Hepatocyte (in vitro differentiated cells): ENCODE results near the gene TES. TPM values are rescaled to one million over a fixed set of nuclear protein-coding genes. Genes with fewer than 3 reads are reported as not detected.

Experiments used
- DNase-seq: peaks from one replicate; pipeline ENCODE4 v3.0.0-alpha.2; 2016; ENCODE audit warnings: low spot score
- H2AFZ ChIP-seq: fragments of 200-600 bp; sonication (generic); 2 replicates; pipeline ENCODE4 v1.6.0; 2016; ENCODE audit warnings: antibody characterized with exemption, mild to moderate bottlenecking
- H3K27ac ChIP-seq: fragments of 200-600 bp; sonication (generic); 2 replicates; pipeline ENCODE4 v1.5.1; 2016; ENCODE audit warnings: mild to moderate bottlenecking
- H3K27me3 ChIP-seq: fragments of 200-600 bp; sonication (generic); 2 replicates; pipeline ENCODE4 v1.6.1; 2016
- H3K36me3 ChIP-seq: fragments of 200-600 bp; sonication (generic); replicated peaks from 2 replicates; pipeline ENCODE4 v1.5.1; 2016; ENCODE audit warnings: low read depth; ENCODE audit not compliant: insufficient read depth
- H3K4me1 ChIP-seq: fragments of 200-600 bp; sonication (generic); 2 replicates; pipeline ENCODE4 v1.5.1; 2016; ENCODE audit warnings: mild to moderate bottlenecking, moderate library complexity; ENCODE audit not compliant: insufficient read depth
- H3K4me2 ChIP-seq: fragments of 200-600 bp; sonication (generic); 2 replicates; pipeline ENCODE4 v1.6.0; 2016
- H3K4me3 ChIP-seq: fragments of 200-600 bp; sonication (generic); 2 replicates; pipeline ENCODE4 v1.5.1; 2016; ENCODE audit warnings: mild to moderate bottlenecking
- H3K79me2 ChIP-seq: fragments of 200-600 bp; sonication (generic); 2 replicates; pipeline ENCODE4 v1.6.0; 2017; ENCODE audit warnings: mild to moderate bottlenecking
- H3K9me2 ChIP-seq: fragments of 200-600 bp; sonication (generic); replicated peaks from 2 replicates; pipeline ENCODE4 v1.6.0; 2017; ENCODE audit warnings: mild to moderate bottlenecking; ENCODE audit not compliant: insufficient read depth
- H3K9me3 ChIP-seq: fragments of 200-600 bp; sonication (generic); 2 replicates; pipeline ENCODE4 v1.5.1; 2016; ENCODE audit warnings: low read depth, mild to moderate bottlenecking
- H4K20me1 ChIP-seq: fragments of 200-600 bp; sonication (generic); 2 replicates; pipeline ENCODE4 v1.6.0; 2016; ENCODE audit warnings: mild to moderate bottlenecking; ENCODE audit not compliant: insufficient read depth, poor library complexity, severe bottlenecking
- CTCF ChIP-seq: fragments of 200-600 bp; sonication (generic); IDR thresholded peaks from 2 replicates; pipeline ENCODE4 v1.5.1; 2016; ENCODE audit warnings: antibody characterized with exemption, mild to moderate bottlenecking; ENCODE audit not compliant: poor library complexity
- EZH2 ChIP-seq: fragments of 200-600 bp; sonication (generic); IDR thresholded peaks from 2 replicates; pipeline ENCODE4 v1.6.1; 2016; ENCODE audit warnings: antibody characterized with exemption, mild to moderate bottlenecking, borderline replicate concordance
- EZH2phosphoT487 ChIP-seq: fragments of 200-600 bp; sonication (generic); IDR thresholded peaks from one replicate; pipeline ENCODE4 v1.6.1; 2018; ENCODE audit warnings: antibody characterized with exemption, mild to moderate bottlenecking, low read depth, moderate library complexity; ENCODE audit not compliant: unreplicated experiment, severe bottlenecking
- WGBS: methylation state at CpG from one replicate; pipeline ENCODE4 v1.1.6; 2016; ENCODE audit warnings: low lambda C conversion rate; ENCODE audit errors: missing lambda C conversion rate; 5-methylcytosine and 5-hydroxymethylcytosine counted together
- polyA plus RNA-seq: library from polyadenylated mRNA; unstranded; fragments of >200 nt; fragmentation: Nextera tagmentation; extraction: Ambion mirVana; gene quantifications from 2 replicates; pipeline ENCODE4 v1.2.1, GENCODE V29; 2016
- total RNA-seq: library from RNA; depleted of rRNA; stranded (reverse); fragments of >200 nt; gene quantifications from 2 replicates; pipeline ENCODE4 v1.2.3, GENCODE V29; 2014

The TES gene
- total and polyA plus RNA-seq, 2 experiments from 2014 or later = 83.2 to 122 TPM

GRCh38 chr7:116305485-116306408 is 95.4 kb downstream of the TES start:
- Histone ChIP-seq H3K4me2 (peak overlapping the region; percentile 5), H3K27me3 (no peaks in the 10 kb centered on the region), H3K4me1 (no peaks in the 10 kb centered on the region), H3K36me3 (no peaks in the 10 kb centered on the region), H3K4me3 (no peak overlapping the region), H3K27ac (peak overlapping the region; percentile 53), H3K9me3 (no peaks in the 10 kb centered on the region), H3K9me2 (no peaks in the 10 kb centered on the region), H2AFZ (no peak overlapping the region), H4K20me1 (no peaks in the 10 kb centered on the region), H3K79me2 (no peaks in the 10 kb centered on the region)
- 65% methylated on average over 5 of the region's 5 CpGs for WGBS
- no peak for TF ChIP-seq EZH2
- peak; percentile 47 for DNase-seq

GRCh38 chr7:116306409-116307048 is 96.2 kb downstream of the TES start:
- no peak for DNase-seq
- no peak overlapping the region for H3K4me3 ChIP-seq
- H3K9me2 ChIP-seq = no peaks in the 10 kb centered on the region
- 72% methylated on average over 2 of the region's 2 CpGs for WGBS
- H3K4me1 ChIP-seq = no peaks in the 10 kb centered on the region
- no peaks in the 10 kb centered on the region for H4K20me1 ChIP-seq
- peak overlapping the region; percentile 5 for H3K4me2 ChIP-seq
- H3K79me2 ChIP-seq = no peaks in the 10 kb centered on the region
- H3K27me3 ChIP-seq = no peaks in the 10 kb centered on the region
- no peaks in the 10 kb centered on the region for H3K36me3 ChIP-seq
- TF ChIP-seq EZH2phosphoT487 = no peak
- no peak for TF ChIP-seq EZH2
- TF ChIP-seq CTCF = no peak
- H3K9me3 ChIP-seq = no peaks in the 10 kb centered on the region
- peak overlapping the region; percentile 42 for H3K27ac ChIP-seq
- H2AFZ ChIP-seq = no peak overlapping the region

GRCh38 chr7:116307253-116307652 is 96.9 kb downstream of the TES start:
- no peaks in the 10 kb centered on the region for H4K20me1 ChIP-seq
- no peak overlapping the region for H2AFZ ChIP-seq
- no peaks in the 10 kb centered on the region for H3K9me2 ChIP-seq
- no peak overlapping the region for H3K27ac ChIP-seq
- no peak overlapping the region for H3K4me3 ChIP-seq
- H3K4me2 ChIP-seq = no peak overlapping the region
- DNase-seq = no peak
- no peaks in the 10 kb centered on the region for H3K36me3 ChIP-seq
- no peaks in the 10 kb centered on the region for H3K27me3 ChIP-seq
- H3K4me1 ChIP-seq = no peaks in the 10 kb centered on the region
- TF ChIP-seq EZH2phosphoT487 (no peak), CTCF (no peak), EZH2 (no peak)
- no peaks in the 10 kb centered on the region for H3K79me2 ChIP-seq
- H3K9me3 ChIP-seq = no peaks in the 10 kb centered on the region

Other genes starting within 250 kb of the TES start
- 34.8 and 37.0 TPM in 2 replicates for gene TFEC, start 179.8 kb upstream of the TES start, total RNA-seq
- 11.8 and 13.4 TPM in 2 replicates for gene TFEC, start 179.8 kb upstream of the TES start, polyA plus RNA-seq